ENCODE data around the gene UBE2M.
A peak's percentile ranks its signal among the peaks of the same experiment; 100 is the strongest.

UBE2M gene

DNA sequence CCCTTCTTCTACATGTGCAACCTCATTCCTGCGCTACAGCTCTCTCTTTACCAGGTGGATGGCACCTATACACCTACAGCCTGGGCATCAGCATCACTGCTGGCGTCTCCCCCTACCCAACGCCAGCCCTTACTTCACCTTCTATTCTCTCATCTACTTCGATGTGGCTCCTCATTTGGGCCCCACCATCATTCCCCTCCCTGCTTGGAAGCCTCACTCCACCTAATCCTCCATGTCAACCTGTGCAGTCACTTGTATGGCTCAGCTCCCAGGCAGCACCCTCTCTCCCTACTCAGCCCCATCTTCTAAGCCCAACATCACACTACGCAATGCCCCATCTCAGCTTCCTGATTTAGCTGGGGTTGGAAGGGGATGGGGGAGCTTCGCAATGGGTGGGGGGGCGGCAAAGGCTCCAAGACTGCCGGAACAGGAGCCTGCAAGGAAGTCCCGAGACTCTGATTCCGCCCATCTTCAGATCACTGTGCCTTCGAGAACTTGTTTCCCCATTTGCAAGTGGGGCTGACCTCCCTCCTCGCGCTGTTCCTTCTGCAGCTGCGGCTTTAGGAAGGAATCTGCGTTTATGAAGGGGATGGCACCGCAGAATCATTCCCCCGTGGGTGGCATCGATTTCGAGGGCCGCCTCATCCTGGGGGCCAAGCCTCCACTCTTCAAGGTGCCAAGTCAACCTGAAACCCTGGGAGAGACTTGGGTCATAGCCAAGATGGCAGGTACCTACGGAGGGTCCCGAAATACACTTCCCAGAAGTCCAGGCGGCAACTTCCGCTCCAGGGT, 13.8 kb upstream of the UBE2M start:
- no peak for TF ChIP-seq EZH2phosphoT487 (IDR thresholded peaks at IDR 0.05; ENCODE audit: borderline replicate concordance)
- TF ChIP-seq, protein P1, sequence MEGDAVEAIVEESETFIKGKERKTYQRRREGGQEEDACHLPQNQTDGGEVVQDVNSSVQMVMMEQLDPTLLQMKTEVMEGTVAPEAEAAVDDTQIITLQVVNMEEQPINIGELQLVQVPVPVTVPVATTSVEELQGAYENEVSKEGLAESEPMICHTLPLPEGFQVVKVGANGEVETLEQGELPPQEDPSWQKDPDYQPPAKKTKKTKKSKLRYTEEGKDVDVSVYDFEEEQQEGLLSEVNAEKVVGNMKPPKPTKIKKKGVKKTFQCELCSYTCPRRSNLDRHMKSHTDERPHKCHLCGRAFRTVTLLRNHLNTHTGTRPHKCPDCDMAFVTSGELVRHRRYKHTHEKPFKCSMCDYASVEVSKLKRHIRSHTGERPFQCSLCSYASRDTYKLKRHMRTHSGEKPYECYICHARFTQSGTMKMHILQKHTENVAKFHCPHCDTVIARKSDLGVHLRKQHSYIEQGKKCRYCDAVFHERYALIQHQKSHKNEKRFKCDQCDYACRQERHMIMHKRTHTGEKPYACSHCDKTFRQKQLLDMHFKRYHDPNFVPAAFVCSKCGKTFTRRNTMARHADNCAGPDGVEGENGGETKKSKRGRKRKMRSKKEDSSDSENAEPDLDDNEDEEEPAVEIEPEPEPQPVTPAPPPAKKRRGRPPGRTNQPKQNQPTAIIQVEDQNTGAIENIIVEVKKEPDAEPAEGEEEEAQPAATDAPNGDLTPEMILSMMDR (conservative IDR thresholded peaks at IDR 0.05; ENCODE audit: low read length), result no peak
- no peaks in the 10 kb centered on the region for H3K9me2 ChIP-seq (replicated peaks; ENCODE audit: low read depth, low read length)
- H3K27me3 ChIP-seq (ENCODE audit: insufficient read depth, low read length, poor library complexity, severe bottlenecking), result no peaks in the 10 kb centered on the region
- peak overlapping the region; percentile 72 for H3K9ac ChIP-seq (ENCODE audit: low read depth, low read length, poor library complexity, severe bottlenecking)
- H3F3A ChIP-seq (ENCODE audit: low read depth), result peaks cover 7% of the 10 kb centered on the region; the same call in 1 of the 2 replicates
- no peaks in the 10 kb centered on the region; the same call in 1 of the 2 replicates for H3K79me2 ChIP-seq (ENCODE audit: insufficient read depth, low read length)
- no peaks in the 10 kb centered on the region for H4K20me1 ChIP-seq (ENCODE audit: insufficient read depth, low read length, poor library complexity, severe bottlenecking)
- H3K4me2 ChIP-seq (ENCODE audit: low read depth, low read length, poor library complexity, severe bottlenecking), result peak overlapping the region; percentile 91
- H3K4me1 ChIP-seq (ENCODE audit: insufficient read depth, low read length, poor library complexity, severe bottlenecking), result peaks cover 34% of the 10 kb centered on the region
- peak overlapping the region; percentile 84 for H3K4me3 ChIP-seq (ENCODE audit: low read length, poor library complexity, severe bottlenecking)
- no peaks in the 10 kb centered on the region for H3K9me3 ChIP-seq (ENCODE audit: insufficient read depth, low read depth, low read length)
- peak overlapping the region; percentile 58; the same call in 1 of the 2 replicates for H2AFZ ChIP-seq (ENCODE audit: low read length)
- H3K36me3 ChIP-seq (ENCODE audit: insufficient read depth, low read length), result no peaks in the 10 kb centered on the region

DNA sequence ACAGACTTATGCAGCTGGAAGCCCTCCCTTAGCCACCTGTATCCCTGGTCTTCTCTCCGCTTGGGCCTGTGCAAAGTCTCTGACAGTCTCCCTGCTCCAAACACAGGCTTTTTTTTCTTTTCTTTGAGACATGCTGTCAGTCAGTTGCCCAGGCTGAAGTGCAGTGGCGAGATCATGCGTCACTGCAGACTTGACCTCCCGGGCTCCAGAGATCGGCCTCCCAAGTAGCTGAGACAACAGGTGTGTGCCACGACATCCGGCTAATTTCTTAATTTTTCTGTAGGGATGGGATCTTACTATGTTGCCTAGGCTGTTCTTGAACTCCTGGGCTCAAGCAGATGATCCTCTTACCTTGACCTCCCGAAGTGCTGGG, 13.2 kb upstream of the UBE2M start:
- H2AFZ ChIP-seq (ENCODE audit: low read length), result no peak overlapping the region
- TF ChIP-seq EZH2phosphoT487 (IDR thresholded peaks at IDR 0.05; ENCODE audit: borderline replicate concordance), result no peak
- TF ChIP-seq, protein P1 (conservative IDR thresholded peaks at IDR 0.05; ENCODE audit: low read length), result no peak
- H3K9ac ChIP-seq (ENCODE audit: low read depth, low read length, poor library complexity, severe bottlenecking), result no peak overlapping the region
- no peaks in the 10 kb centered on the region for H3K9me3 ChIP-seq (ENCODE audit: insufficient read depth, low read depth, low read length)
- no peaks in the 10 kb centered on the region for H3K9me2 ChIP-seq (replicated peaks; ENCODE audit: low read depth, low read length)
- H3K27me3 ChIP-seq (ENCODE audit: insufficient read depth, low read length, poor library complexity, severe bottlenecking), result no peaks in the 10 kb centered on the region
- H3K79me2 ChIP-seq (ENCODE audit: insufficient read depth, low read length), result no peaks in the 10 kb centered on the region; the same call in 1 of the 2 replicates
- H3K4me1 ChIP-seq (ENCODE audit: insufficient read depth, low read length, poor library complexity, severe bottlenecking), result peaks cover 34% of the 10 kb centered on the region
- H3F3A ChIP-seq (ENCODE audit: low read depth), result peaks cover 7% of the 10 kb centered on the region; the same call in 1 of the 2 replicates
- H3K4me2 ChIP-seq (ENCODE audit: low read depth, low read length, poor library complexity, severe bottlenecking), result peak overlapping the region; percentile 91
- H3K36me3 ChIP-seq (ENCODE audit: insufficient read depth, low read length), result no peaks in the 10 kb centered on the region
- H4K20me1 ChIP-seq (ENCODE audit: insufficient read depth, low read length, poor library complexity, severe bottlenecking), result no peaks in the 10 kb centered on the region
- peak overlapping the region; percentile 84 for H3K4me3 ChIP-seq (ENCODE audit: low read length, poor library complexity, severe bottlenecking)

DNA sequence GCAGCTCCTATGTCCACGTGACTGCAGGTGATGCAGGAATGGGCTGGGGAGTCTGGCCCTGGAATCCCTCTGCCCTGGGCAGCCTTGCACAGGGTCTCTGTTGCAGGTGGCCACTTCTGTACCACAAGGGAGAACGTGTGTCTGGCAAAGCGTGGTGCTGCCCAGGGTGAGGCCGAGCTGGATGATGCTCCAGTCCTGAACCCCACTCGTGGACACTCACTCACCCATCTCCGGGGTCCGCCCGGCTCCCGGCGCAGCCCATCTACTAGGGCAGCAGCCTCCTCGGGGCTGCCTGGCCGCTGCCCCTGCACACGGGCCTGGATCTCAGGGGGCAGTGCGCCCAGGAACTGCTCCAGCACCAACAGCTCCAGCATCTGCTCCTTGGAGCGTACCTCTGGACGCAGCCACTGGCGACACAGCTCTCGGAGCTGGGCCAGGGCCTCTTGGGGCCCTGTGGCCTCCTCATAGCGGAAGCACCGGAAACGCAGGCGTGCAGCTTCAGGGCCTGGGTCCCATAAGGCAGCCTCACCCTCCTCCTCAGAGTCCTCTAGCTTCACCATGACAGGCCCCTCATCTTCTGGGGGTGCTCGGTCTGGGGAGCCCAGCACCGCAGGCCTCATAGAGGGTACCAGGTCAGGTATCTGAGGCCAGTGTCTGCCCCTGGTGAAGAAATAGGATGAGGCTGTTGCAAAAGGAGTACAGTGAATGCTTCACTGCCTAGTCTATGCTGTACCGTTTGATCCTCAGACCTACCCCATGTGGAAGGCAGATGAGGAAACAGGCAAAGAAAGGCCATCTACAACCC, 12.6 kb upstream of the UBE2M start:
- Histone ChIP-seq H3F3A (ENCODE audit: low read depth) (peaks cover 7% of the 10 kb centered on the region; the same call in 1 of the 2 replicates), H4K20me1 (ENCODE audit: insufficient read depth, low read length, poor library complexity, severe bottlenecking) (no peaks in the 10 kb centered on the region), H3K79me2 (ENCODE audit: insufficient read depth, low read length) (no peaks in the 10 kb centered on the region; the same call in 1 of the 2 replicates), H2AFZ (ENCODE audit: low read length) (no peak overlapping the region), H3K9me2 (replicated peaks; ENCODE audit: low read depth, low read length) (no peaks in the 10 kb centered on the region), H3K4me2 (ENCODE audit: low read depth, low read length, poor library complexity, severe bottlenecking) (peak overlapping the region; percentile 91), H3K9me3 (ENCODE audit: insufficient read depth, low read depth, low read length) (no peaks in the 10 kb centered on the region), H3K4me1 (ENCODE audit: insufficient read depth, low read length, poor library complexity, severe bottlenecking) (peaks cover 33% of the 10 kb centered on the region), H3K4me3 (ENCODE audit: low read length, poor library complexity, severe bottlenecking) (no peak overlapping the region), H3K9ac (ENCODE audit: low read depth, low read length, poor library complexity, severe bottlenecking) (no peak overlapping the region), H3K36me3 (ENCODE audit: insufficient read depth, low read length) (no peaks in the 10 kb centered on the region), H3K27me3 (ENCODE audit: insufficient read depth, low read length, poor library complexity, severe bottlenecking) (no peaks in the 10 kb centered on the region)
- no peak for TF ChIP-seq EZH2phosphoT487 (IDR thresholded peaks at IDR 0.05; ENCODE audit: borderline replicate concordance)
- TF ChIP-seq, protein P1 (conservative IDR thresholded peaks at IDR 0.05; ENCODE audit: low read length), result no peak

Data from Loucy (cell line).